HG02970 (cell line): ENCODE measurements around the gene ELMO1.
"Not testable (repeated sequence)": the region's sequence is repeated elsewhere in the genome, so short reads cannot be mapped to it uniquely, and the experiment has no call there.

Experiments
- ATAC-seq: cut with Tn5 transposase; IDR thresholded peaks from one replicate; pipeline ENCODE4 v1.9.1; 2021; ENCODE audit warnings: mild to moderate bottlenecking, moderate library complexity, moderate number of reproducible peaks; ENCODE audit not compliant: unreplicated experiment, low FRiP score

ELMO1 gene

DNA sequence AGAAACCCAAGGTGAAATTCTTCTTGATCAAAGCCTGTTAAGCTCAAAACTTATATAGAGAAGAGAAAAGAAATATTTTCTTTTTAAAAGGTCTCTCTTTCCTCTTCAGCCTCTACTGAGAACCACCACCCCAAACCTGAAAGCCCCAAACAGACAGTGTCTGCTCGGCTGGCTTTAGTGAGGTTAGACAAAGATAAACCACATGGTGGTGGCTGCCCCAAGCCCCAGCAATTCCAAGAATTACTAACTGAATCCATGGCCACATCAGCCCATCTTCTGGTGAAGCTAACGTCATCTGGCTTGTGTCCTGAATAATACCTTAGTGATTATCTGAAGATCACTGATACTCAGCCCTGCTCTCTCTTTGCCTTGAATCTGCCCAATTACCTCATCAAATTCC, 275.0 kb downstream of the ELMO1 start:
- ATAC-seq = no peak

DNA sequence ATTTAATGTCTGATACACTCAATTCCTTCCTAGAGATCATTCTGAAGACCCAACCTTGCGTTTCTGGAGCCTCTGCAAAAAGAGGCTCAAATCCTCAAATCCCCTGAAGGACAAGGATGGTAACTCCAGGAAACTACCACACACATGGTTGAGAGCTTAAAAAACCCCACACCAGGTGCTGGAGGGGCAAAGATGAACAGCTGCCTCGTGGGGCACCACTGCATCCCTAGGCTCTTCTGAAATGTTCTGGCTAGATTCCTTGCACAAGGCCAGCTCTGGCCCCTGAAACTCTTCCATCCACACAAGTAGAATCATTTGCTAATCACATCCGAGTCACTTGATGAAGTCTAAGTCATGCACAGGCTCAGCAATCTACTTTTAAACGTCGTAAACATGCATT, 286.6 kb downstream of the ELMO1 start:
- ATAC-seq = no peak

DNA sequence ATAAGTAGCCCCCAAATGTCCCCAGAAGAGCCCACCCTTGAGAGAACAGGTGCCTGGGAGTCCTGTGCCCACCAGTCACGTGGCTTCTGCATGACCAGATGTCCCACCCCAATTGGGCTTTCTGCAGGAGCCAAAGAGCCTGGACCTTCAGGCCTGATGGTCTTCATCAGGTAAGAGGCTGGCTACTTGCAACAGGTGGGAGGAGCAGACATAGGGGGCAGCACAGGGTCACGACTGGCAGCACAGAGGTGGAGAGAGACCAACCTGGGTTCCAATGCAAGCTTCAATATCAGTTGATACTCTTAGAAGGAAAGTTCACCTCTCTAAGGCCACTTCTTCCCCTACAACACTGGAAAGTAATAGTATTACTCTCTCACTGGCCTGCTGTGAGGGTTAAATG, 288.0 kb downstream of the ELMO1 start:
- no peak for ATAC-seq

DNA sequence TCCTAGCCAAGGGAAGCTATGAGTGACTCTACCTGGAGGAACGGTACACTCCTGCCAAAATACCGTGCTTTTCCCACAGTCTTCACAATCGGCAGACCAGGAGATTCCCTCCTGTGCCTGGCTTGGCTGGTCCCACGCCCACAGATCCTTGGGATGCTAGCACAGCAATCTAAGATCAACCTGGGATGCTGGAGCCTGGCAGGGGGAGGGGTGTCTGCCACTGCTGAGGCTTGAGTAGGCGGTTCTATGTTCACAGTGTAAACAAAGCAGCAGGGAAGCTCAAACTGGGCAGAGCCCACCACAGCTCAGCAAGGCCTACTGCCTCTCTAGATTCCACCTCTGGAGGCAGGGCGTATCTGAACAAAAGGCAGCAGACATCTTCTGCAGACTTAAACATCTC, 295.3 kb downstream of the ELMO1 start:
- ATAC-seq = no peak

DNA sequence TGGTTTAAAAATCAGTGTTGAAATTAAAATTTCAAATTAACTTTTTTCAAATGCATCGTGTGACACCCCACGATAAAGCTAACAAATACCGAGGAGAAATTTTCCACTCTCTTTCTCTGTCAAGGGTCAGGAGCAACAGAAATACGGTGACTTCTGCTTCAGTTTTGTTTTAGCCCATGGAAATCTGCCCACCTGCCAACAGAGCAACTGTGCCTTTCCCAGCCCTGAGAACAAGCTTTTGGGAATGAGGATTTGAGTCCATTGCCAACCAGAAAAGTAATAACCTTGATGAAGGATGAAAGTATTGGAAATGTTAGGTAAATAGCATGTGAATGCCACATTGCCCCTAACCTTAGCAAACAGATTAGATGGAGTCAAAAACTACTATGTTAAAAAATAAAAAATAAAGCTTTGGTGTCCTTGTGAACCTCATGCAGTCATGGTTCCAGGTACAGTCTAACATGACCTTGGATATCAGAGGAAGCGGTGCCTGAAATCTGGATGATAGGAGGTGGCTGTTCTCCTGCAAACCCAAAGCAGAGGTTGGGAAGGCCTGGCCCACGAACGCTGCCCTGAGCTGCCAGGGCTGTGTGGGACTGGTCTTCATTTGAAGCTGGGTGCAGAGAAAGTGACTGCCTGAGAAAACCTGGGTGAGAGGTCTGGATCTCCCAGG, 296.8 kb downstream of the ELMO1 start:
- no peak for ATAC-seq

DNA sequence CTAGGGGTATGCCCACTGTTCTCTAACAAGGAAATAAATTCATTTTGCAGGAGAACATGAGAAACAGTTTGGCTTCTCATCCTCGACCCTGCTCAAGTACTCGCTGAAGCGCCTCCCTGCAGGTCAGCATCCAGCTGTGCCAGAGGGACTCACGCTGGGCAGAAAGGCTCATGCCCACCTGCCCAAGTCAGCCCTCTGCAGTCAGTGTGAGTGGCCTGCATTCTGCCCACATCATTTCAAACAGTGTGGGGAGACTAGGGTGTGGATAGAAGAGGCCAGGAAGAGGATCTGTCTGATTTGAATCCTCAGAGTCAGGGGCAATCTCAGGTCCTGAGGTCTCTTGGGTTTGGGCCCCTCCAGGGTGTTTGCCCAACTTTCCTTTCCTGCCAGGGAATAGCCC, 297.8 kb downstream of the ELMO1 start:
- no peak for ATAC-seq

DNA sequence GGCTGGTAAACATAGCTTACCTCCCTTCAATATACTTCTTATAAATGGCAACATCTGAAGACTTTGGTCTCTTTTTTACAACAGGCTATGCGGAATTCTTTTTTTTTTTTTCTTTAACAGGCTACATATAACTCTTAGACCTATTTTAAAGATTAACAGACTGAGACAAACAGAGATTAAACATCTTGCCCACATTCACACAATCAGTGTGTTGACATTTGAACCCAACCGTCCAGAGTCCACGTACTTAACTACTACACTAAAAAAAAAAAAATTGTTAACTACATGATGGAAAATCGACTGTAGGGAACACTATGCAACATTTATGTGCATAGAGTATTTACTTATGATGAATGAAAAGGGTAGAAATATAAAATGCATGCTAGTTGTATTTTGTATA, 298.5 kb downstream of the ELMO1 start:
- no peak for ATAC-seq

DNA sequence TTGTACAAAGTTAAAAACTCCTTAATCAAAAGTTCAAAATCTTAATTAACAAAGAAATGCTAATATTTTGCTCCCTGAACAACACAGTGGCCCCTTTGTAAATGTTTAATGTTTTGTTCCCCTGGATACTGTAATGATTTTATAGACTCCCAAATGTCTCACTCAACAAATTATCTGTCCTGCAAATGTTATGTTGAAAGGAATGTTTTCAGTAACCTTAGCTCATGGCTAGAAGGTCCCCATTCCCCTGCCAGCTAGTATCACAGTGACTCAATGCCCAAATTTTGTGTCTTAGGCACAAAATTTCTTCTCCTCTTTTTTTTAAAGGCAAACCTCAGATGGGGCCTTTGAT, 298.9 kb downstream of the ELMO1 start:
- no peak for ATAC-seq

DNA sequence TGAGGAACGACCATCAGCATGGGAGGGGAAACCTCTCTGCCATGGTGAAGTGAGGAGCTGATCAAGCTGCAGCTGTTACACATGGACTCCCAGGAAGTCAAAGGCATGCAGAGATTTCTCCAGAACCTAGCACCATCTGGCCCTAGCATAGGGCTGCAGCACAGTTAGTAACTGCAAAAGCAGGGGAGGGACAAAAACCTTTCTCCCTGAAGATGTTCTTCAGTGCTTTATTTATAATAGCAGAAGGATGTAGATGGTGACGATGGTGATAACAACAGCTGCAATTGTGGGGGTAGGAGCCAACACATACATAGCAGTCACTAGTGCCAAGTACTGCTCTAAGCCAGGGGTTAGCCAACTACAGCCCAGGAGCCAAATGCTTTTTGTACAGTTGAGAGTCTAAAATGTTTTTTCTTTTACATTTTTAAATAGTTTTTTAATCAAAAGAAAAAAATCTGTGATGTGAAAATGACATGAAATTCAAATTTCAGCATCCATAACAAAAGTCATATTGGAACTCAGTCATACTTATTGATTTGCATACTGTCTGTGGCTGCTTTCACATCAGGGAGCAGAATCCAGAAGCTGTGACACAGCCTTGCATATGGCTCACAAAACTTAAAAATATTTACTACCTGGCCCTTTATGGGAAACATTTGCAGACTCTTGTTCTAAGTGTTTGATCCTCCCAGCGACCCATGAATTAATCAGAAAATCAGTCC, 299.5 kb downstream of the ELMO1 start:
- no peak for ATAC-seq

DNA sequence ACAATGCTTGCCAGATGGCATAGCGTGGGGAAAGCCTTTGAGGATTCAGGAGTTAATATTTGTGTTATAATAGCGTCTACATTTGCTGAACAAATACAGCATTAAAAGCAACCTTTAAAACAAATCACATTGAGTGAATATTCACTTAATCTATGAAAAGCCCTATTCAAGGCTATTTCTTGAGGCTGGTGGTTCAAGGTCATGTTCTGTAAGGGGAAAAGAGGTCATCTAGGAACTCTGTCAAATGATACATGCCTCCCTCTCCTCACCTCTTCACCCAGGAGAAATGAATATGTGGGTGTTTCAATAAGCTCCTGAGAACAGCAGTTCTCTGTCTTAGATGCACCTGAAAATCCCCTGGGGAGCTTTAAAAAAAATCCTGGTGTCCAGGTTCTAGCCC, 303.0 kb downstream of the ELMO1 start:
- ATAC-seq = no peak

DNA sequence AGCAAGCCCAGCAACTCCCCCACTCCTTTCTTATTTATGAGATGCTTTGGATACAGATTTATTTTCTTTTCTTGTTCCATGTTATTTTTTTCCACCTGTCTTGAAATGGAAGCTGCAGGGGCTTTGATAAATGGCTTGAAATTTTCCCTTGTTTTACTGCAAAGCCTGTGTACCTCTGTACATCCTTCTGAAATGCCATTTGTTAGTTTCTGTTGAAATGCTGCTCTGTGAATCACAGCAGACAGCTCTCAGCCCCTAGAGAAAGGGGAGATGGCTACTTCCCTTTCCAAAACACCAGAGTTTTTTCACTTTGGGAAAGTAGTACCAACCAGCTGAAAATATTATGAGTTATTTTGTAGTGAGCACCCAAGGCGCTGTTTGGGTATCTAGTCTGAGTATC, 304.2 kb downstream of the ELMO1 start:
- ATAC-seq = no peak

DNA sequence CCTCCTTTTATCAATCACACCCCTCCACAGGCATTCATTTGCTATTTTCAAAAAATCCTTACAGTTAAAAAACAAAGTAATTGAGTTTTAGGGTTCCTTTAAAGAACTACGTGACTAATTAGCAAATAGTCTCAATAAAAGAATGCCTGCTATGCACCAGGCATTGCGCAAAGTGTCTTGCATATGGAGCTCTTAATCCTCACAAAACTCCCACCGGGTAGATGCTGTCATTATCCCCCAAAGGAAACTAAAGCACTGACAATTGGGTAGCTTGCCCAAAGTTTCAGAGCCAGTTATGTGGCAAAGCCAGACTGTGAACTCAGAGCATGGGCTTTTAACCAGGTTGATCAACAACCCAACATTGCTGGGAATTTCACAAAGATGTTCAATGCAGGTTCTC, 305.7 kb downstream of the ELMO1 start:
- ATAC-seq = no peak

DNA sequence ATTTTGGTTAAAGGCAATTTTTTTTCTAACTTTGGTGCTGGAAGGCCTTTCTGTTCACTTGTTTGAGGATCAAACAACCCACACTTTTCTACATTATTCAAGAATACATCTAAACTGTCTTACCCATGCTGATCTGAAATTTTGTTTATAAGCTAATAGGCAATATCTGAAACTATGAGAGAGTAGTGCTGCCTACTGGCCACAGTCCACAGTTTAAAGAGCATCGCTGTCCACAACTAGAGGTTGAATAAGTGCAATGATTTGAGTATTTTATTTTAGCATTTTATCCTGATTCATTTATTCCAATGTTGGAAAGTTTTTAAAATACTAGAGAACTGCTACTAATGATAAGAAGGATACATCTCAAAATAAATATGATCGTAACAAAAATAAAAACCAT, 306.9 kb downstream of the ELMO1 start:
- ATAC-seq = no peak

DNA sequence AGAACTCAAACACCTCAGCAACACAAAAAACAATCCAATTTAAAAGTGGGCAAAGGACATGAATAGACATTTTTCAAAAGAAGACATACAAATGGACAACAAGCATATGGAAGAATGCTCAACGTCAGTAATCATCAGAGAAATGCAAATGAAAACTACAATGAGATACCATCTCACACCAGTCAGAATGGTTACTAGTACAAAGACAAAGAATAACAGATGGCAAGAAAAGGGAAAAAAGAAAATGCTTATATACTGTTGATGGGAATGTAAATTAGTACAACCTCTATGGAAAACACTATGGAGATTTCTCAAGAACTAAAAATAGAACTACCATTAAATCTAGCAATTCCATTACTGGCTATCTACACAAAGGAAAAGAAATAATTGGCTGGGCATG, 314.8 kb downstream of the ELMO1 start:
- not testable (repeated sequence) for ATAC-seq

DNA sequence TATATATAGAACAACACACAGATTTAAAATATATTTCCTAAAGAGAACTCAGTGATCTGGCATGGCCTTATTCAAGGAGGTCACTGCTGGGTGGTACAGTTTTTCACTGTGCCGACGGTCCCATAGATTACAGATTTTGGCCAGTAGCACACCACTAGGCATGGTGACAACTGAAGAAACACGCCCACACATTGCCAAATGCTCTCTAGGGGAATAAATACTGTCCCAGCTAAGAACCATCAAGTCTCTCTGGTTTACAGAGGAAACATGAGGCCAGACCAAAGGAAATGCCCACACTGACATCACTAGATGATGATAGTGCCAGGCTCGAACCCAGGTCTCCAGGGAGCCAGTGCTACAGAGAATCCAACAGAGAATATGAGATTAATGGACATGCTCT, 316.8 kb downstream of the ELMO1 start:
- ATAC-seq = no peak

DNA sequence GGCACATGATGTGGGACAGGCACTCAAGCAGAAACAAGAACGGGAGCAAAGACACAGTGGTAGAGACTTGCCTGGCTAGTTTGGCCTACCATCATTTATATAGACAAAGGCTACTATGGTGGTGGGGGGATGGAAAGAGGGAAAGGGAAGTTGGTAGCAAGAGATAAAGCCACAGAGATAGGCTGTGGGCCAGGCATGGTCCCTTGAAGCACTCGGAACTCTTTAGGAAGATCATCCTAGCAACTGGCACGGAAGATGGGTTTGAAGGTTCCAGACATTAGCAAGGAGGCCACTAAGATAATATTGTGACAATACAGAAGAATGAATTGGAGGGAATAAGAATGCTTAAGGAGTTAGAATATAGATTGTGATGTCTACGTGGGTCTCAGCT, 319.6 kb downstream of the ELMO1 start:
- ATAC-seq = no peak

DNA sequence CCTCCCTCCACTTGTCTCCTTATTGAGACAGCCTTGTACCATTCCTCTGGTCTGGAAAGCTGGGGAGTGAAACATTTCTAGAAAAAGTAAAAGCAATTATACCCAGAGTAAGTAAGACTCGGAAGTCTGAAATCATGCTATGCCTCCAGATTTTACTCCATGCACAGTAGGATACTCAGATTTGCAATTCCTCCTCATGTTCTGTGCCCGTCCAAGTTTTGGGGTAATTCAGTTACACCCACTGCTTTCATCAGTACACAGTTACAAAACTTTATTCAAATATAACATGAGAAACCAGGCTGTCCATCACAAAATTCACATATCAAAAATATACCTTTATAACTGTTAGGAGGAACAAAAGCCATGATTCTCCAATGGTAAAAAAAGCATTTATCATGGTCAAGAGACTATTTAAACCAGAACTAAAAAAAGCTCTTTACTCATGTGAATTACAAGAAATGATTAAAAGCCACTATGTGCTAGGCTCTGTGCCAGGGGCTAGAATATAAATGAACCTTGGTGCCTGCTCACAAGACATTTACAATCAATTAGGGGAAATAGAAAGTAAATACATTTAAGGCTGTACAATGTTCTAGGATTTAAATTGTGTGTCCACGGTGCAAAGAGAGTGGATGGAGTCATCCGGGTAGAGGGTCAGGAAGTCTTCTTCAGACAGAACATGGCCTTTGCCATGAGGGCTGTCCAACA, 320.2 kb downstream of the ELMO1 start:
- no peak for ATAC-seq

DNA sequence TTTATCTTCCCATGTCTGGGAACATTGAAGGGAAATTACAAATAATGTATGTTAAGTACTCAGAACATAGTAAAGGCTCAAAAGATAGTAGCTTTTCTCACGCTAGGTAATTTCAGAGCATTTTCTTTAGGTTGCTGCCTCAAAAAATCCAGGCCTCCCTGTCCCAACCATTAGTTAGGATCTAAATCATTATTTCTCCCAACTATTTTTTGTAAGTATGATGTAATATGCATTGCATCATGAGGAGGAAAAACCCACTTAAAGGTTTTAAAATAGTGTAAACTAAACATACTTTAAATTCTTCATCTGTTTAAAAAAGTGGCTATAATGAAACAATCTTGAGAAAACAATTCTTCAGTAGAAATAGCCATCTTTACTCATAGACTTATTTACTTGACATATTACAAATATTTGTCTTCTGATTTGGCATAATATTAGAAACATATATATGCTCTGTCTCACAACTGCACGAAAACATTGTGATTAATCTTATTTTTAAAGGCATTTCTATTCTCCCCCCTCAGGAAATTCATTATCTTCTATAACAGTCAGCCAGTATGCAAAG, 329.3 kb downstream of the ELMO1 start:
- ATAC-seq = no peak

DNA sequence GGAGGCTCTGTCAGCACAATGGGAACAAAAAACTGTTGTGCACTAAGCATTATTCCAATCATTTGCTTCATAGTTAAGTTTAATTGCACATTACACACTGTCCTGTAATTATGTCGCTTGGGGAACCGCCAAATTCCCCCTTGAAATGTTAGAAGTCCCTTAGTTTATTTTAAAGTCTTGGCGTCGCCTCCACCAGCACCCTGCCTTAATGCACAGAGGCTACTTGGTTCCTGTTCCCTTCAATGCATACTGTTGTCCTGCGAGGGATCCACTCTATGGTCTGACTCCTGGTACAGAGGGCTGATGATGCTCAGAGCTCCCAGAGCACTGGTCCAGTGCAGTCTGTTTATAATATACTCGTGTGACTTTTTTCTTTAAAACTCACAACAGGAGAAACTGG, 330.7 kb downstream of the ELMO1 start:
- ATAC-seq = no peak

DNA sequence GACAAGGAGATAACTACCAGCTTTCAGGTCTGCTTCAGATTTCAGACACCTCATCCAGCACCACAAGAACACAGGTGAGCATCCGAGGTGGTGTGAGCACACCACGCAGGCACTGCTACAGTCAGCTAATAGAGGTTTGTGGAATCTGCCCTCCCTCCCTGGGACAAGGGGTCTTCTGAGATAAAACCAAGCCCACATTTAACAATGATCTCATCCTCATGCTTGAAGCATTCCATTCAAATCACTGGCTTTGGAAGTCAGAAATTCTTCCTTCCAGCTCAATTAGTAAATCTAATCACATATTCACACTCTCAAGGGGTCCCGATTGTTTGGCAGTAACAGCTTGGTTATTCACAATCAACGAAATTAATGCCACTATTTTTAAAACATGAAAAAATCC, 331.4 kb downstream of the ELMO1 start:
- no peak for ATAC-seq

DNA sequence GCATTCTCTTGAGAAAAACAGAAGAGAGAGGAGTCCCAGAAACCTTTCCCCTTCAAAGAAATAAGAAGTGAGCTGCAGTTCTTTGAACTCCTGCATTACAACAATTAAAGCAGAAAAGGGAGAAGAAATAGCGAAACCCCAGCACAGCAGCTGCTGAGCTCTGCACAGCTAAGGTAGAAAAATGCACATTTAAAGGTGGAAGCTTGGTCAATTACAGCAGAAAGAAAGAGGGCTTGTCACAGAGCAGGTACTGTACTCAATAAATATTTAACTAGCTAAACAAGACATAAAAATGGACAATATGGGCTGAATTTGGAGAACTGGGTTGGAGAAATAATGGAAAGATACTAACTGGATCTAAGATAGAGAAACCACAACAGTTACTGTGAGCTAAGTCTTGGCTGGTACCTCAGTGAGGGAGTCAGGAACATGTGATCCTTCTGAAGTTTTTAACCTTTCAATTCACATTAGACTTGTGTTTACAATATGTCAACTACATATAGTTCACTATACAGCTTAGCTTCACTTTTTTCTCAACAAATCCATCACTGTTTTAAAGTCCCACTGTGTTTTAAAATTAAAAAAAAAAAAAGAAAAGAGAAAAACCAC, 332.5 kb downstream of the ELMO1 start:
- no peak for ATAC-seq
